ENCODE data around the gene EED. TPM values are rescaled to one million over a fixed set of nuclear protein-coding genes. Genes with fewer than 3 reads are reported as not detected.

EED gene
- polyA plus RNA-seq, 3 donors: 2.3 to 17.8 (median 5.1) TPM

DNA sequence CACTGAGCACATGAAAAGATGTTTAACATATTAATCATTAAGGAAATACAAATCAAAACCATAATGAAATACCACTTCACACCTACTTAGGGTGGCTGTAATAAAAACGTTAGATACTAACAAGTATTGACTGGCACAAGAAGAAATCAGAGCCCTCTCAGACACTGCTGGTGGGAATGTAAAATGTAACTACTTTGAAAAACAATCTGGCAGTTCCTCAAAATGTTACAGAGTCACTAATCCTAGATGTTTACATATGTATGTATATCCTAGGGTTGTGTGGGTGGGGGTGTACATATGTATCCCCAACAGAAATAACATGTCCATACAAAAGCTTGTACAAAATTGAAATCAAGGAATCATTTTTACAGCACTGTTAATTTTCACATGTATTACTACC is 15.2 kb downstream of the EED start:
- no peak for DNase-seq
- no peaks in the 10 kb centered on the region for H3K9me3 ChIP-seq (replicated peaks in 1 of 2; ENCODE audit: control insufficient read depth in 1 of 2, insufficient read depth in 1 of 2, low read length in 2 of 2)
- TF ChIP-seq, protein P1, sequence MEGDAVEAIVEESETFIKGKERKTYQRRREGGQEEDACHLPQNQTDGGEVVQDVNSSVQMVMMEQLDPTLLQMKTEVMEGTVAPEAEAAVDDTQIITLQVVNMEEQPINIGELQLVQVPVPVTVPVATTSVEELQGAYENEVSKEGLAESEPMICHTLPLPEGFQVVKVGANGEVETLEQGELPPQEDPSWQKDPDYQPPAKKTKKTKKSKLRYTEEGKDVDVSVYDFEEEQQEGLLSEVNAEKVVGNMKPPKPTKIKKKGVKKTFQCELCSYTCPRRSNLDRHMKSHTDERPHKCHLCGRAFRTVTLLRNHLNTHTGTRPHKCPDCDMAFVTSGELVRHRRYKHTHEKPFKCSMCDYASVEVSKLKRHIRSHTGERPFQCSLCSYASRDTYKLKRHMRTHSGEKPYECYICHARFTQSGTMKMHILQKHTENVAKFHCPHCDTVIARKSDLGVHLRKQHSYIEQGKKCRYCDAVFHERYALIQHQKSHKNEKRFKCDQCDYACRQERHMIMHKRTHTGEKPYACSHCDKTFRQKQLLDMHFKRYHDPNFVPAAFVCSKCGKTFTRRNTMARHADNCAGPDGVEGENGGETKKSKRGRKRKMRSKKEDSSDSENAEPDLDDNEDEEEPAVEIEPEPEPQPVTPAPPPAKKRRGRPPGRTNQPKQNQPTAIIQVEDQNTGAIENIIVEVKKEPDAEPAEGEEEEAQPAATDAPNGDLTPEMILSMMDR (IDR thresholded peaks at IDR 0.05): no peak
- no peaks in the 10 kb centered on the region for H3K4me1 Mint-ChIP-seq
- H4K20me1 ChIP-seq (ENCODE audit: insufficient read depth, low read length): peaks cover 16% of the 10 kb centered on the region
- no peak overlapping the region for H3K27ac ChIP-seq (ENCODE audit: low read depth in 1 of 2, low read length in 2 of 2)
- H3K4me3 ChIP-seq (replicated peaks in 1 of 3; ENCODE audit: low read depth in 2 of 3, low read length in 3 of 3): no peak overlapping the region
- H3K79me2 ChIP-seq (ENCODE audit: insufficient read depth, low read length): peaks cover 23% of the 10 kb centered on the region
- no peaks in the 10 kb centered on the region for H3K27me3 ChIP-seq (ENCODE audit: control insufficient read depth in 2 of 2, insufficient read depth in 2 of 2, low read length in 2 of 2)
- no peak overlapping the region for H3K4me3 Mint-ChIP-seq
- no peak overlapping the region for H3K9ac ChIP-seq (ENCODE audit: insufficient read depth, low read length, poor library complexity, severe bottlenecking)
- H3K4me1 ChIP-seq (ENCODE audit: control insufficient read depth in 1 of 2, insufficient read depth in 2 of 2, low read length in 2 of 2): no peaks in the 10 kb centered on the region
- intact Hi-C loops (cut with micrococcal nuclease): no loop called here
- H2AFZ ChIP-seq (ENCODE audit: insufficient read depth, low read depth, low read length, poor library complexity, severe bottlenecking): no peak overlapping the region
- H3K36me3 Mint-ChIP-seq: peaks cover 60 to 79% of the 10 kb centered on the region in 2 donors
- H3K4me2 ChIP-seq (replicated peaks; ENCODE audit: extremely low read depth, low read length, poor library complexity, severe bottlenecking): no peak overlapping the region
- no CpG with 5 or more reads among the region's 1 CpG for WGBS (ENCODE audit: insufficient coverage)
- peaks cover 0 to 2% (median 0%) of the 10 kb centered on the region in 7 donors for H3K9me3 Mint-ChIP-seq
- H3K27me3 Mint-ChIP-seq (ENCODE audit: low read depth in 3 of 3): no peaks in the 10 kb centered on the region
- peaks cover 77 to 94% of the 10 kb centered on the region in 2 donors for H3K36me3 ChIP-seq (replicated peaks in 1 of 2; ENCODE audit: control insufficient read depth in 1 of 2, insufficient read depth in 2 of 2, low read length in 2 of 2)
- no peak overlapping the region for H3K27ac Mint-ChIP-seq

DNA sequence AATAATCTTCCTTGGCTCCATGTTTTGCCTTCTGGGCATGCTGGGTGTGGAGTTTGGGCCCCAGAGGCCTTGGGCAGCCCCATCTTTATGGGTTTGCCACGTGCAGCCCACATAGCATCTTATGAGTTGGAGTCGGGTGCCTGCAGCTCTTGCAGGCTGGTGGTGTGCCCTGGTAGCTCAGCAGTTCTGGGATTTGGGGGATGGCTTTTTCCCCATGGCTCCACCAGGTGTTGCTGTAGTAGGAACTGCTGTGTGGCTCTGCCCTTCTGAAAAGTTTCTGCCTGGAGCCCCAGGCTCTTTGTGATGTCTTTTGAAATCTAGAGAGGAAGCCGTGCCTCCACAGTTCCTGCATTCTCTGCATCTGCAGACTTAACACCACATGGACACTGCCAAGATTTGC is 16.8 kb downstream of the EED start:
- Mint-ChIP-seq H3K27ac (peak overlapping the region in 2 of 7 donors; percentile 27 to 41), H3K4me1 (no peaks in the 10 kb centered on the region), H3K4me3 (no peak overlapping the region), H3K9me3 (peaks cover 0 to 2% (median 0%) of the 10 kb centered on the region in 7 donors), H3K27me3 (ENCODE audit: low read depth in 3 of 3) (no peaks in the 10 kb centered on the region), H3K36me3 (peaks cover 53 to 80% of the 10 kb centered on the region in 2 donors)
- Histone ChIP-seq H3K27ac (ENCODE audit: low read depth in 1 of 2, low read length in 2 of 2) (no peak overlapping the region), H3K4me1 (ENCODE audit: control insufficient read depth in 1 of 2, insufficient read depth in 2 of 2, low read length in 2 of 2) (no peaks in the 10 kb centered on the region), H3K4me2 (replicated peaks; ENCODE audit: extremely low read depth, low read length, poor library complexity, severe bottlenecking) (no peak overlapping the region), H4K20me1 (ENCODE audit: insufficient read depth, low read length) (peaks cover 6% of the 10 kb centered on the region), H3K36me3 (replicated peaks in 1 of 2; ENCODE audit: control insufficient read depth in 1 of 2, insufficient read depth in 2 of 2, low read length in 2 of 2) (peaks cover 80 to 95% of the 10 kb centered on the region in 2 donors), H2AFZ (ENCODE audit: insufficient read depth, low read depth, low read length, poor library complexity, severe bottlenecking) (no peak overlapping the region), H3K79me2 (ENCODE audit: insufficient read depth, low read length) (peaks cover 9% of the 10 kb centered on the region), H3K4me3 (replicated peaks in 1 of 3; ENCODE audit: low read depth in 2 of 3, low read length in 3 of 3) (no peak overlapping the region), H3K27me3 (ENCODE audit: control insufficient read depth in 2 of 2, insufficient read depth in 2 of 2, low read length in 2 of 2) (no peaks in the 10 kb centered on the region), H3K9me3 (replicated peaks in 1 of 2; ENCODE audit: control insufficient read depth in 1 of 2, insufficient read depth in 1 of 2, low read length in 2 of 2) (no peaks in the 10 kb centered on the region), H3K9ac (ENCODE audit: insufficient read depth, low read length, poor library complexity, severe bottlenecking) (no peak overlapping the region)
- intact Hi-C loops (cut with micrococcal nuclease): no loop called here
- 100% methylated on average over 1 of the region's 3 CpGs for WGBS (ENCODE audit: insufficient coverage)
- no peak for DNase-seq
- TF ChIP-seq, protein P1 (IDR thresholded peaks at IDR 0.05): no peak

Measured in CD14-positive monocyte (primary cell).